ENCODE results near the gene TRIM42.

The TRIM42 gene

DNA sequence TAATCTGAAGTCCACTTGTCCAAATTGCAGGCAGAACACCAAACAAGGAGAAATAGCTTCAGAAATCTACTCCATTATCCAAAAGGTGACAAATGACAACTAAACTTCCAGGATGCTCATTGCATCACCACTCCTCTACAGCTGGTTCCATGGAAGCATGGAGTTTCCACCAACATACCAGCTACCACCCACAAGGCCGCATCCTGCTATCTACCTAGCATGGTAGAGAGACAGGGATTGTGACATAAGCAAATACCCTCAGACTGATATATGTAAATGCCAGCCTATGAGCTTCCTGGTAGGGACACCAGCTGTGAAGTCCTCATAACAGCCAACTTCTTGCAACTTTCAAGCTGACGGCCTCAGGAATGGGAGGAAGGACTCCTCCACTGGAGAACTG, at the start of gene TRIM42:
Gene TRIM42, plus strand, starts transcription at position 301 of the 400 bp plus-strand sequence. CDS start 166 bp downstream, outside the sequence.
- in situ Hi-C loops (cut with MboI; ENCODE audit: low sequenced_read_pairs), result no loop called here

- in situ Hi-C loops (cut with MboI; ENCODE audit: low sequenced_read_pairs), result no loop called here
Measured at GRCh38 chr3:140628606-140629005, 49.3 kb upstream of the TRIM42 start.

DNA sequence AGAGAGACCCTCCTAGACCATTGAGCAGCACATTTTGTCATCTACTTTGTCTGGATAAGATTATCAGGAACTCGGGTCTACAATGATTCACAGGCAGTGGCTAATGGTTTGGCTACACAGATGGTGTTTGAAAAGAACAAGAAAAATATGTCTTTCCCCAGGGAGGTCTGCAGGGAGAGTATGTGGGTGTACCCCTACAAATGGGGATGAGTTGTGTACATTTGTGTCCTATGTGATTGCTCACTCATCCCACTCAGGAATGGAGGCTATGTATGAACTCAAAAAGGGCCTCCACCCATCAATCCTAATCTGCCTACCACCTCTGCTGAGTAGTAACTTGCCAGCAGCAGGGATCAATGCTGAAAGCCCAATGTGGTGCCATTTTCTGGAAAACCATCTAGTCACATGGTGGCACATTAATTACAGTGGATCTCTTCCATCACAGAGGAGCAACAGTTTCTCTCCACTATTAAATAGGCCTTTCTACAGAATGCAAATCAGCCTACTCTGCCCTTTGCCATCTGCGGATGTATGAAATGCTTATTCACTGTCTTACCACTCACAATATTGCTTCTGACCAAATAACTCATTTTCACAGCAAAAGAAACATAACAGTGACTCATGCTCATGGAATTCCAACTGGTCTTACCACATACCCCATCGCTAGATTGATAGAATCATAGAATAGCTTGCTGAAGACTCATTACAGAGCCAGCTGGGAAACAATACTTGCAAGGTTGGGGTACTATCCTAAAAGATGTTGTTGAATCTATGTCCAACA, 48.3 kb upstream of the TRIM42 start:
- in situ Hi-C loops (cut with MboI; ENCODE audit: low sequenced_read_pairs), result no loop called here

GRCh38 chr3:140630366-140630765, 47.5 kb upstream of the TRIM42 start:
- in situ Hi-C loops (cut with MboI; ENCODE audit: low sequenced_read_pairs), result no loop called here

GRCh38 chr3:140630866-140631265, 47.0 kb upstream of the TRIM42 start:
- in situ Hi-C loops (cut with MboI; ENCODE audit: low sequenced_read_pairs), result no loop called here

- in situ Hi-C loops (cut with MboI; ENCODE audit: low sequenced_read_pairs), result no loop called here
Measured at GRCh38 chr3:140635276-140635675, 42.6 kb upstream of the TRIM42 start.

DNA sequence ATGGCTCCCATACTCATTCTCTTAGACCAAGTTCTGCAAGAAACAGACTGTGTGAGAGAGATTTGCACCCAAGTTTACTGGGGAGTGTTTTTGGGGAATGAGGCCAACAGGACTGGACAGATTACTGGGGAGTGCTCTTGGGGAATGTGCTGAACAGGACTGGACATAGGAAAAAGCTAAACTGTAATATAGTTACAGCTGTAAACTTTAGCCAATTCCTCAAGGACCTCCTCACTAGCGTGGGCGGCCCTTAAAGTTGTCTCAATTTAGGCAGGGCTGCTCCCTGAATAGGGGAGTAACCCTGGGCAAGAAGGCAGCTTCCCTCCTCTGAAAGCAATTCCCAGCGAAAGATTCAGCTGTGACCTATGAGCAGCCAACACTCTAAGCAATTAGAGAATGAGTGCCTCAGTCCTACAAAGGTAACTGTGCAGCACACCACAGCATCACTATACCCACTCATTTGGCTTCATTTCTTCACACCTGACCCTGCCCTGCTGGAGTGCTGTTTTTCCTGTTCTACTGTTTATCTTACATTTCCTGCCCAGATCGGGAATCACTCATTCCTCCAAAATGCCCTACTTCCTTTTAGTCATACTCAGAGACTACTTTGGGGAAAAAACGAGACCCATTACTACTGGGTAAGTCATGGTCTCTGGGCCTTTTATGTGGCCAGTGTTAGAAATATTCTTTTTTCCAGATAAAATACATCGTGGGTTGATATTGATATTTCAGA, 41.3 kb upstream of the TRIM42 start:
- in situ Hi-C loops (cut with MboI; ENCODE audit: low sequenced_read_pairs), result no loop called here

DNA sequence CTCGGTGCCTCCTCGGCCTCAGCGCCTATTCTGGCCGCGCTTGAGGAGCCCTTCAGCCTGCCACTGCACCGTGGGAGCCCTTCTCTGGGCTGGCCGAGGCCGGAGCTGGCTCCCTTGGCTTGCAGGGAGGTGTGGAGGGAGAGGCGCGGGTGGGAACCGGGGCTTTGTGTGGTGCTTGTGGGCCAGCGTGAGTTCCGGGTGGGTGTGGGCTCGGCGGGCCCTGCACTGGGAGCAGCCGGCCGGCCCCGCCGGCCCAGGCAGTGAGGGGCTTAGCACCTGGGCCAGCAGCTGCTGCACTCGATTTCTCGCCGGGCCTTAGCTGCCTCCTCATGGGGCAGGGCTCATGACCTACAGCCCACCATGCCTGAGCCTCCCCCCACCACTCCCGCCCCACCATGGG, 26.6 kb upstream of the TRIM42 start:
- in situ Hi-C loops (cut with MboI; ENCODE audit: low sequenced_read_pairs), result no loop called here

GRCh38 chr3:140655678-140656077, 22.2 kb upstream of the TRIM42 start:
- in situ Hi-C loops (cut with MboI; ENCODE audit: low sequenced_read_pairs), result no loop called here

DNA sequence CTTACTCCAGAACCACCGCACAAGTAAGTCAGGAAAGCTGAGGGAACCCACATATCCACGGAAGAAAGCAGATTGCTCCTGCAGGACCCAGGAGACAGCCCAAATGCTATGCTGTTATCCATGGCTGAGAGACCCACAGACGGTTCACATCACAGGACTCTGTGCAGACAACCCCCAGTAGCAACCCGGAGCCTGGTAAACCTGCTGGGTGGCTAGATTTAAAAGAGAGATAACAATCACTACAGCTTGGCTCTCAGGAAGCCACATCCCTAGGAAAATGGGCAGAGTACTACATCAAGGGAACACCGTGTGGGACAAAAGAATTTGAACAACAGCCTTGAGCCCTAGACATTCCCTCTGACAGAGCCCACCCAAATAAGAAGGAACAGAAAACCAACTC, 13.8 kb upstream of the TRIM42 start:
- in situ Hi-C loops (cut with MboI; ENCODE audit: low sequenced_read_pairs), result no loop called here

GRCh38 chr3:140682586-140682985, 4.7 kb downstream of the TRIM42 start:
- in situ Hi-C loops (cut with MboI; ENCODE audit: low sequenced_read_pairs), result no loop called here

GRCh38 chr3:140686128-140686527, 8.3 kb downstream of the TRIM42 start:
- in situ Hi-C loops (cut with MboI; ENCODE audit: low sequenced_read_pairs), result no loop called here

DNA sequence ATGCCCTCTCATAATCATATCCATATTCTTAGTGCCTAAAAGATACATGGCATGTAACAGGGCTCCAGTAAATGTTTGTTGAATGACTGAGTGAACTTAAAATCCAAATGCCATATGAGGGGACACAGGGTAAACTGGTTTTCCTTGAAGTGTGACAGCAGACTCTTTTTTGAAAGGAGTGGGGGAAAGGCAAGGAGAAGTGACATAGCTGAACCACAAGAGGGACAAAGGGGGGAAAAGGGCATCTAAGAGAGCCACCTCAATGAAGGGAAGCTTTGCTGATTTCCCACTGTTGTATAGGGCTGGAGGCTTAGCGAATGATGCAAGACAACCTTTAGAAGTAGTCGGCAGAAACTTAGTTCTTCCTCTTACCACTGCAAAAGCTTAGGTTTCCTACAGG, 9.1 kb downstream of the TRIM42 start:
- in situ Hi-C loops (cut with MboI; ENCODE audit: low sequenced_read_pairs), result no loop called here

DNA sequence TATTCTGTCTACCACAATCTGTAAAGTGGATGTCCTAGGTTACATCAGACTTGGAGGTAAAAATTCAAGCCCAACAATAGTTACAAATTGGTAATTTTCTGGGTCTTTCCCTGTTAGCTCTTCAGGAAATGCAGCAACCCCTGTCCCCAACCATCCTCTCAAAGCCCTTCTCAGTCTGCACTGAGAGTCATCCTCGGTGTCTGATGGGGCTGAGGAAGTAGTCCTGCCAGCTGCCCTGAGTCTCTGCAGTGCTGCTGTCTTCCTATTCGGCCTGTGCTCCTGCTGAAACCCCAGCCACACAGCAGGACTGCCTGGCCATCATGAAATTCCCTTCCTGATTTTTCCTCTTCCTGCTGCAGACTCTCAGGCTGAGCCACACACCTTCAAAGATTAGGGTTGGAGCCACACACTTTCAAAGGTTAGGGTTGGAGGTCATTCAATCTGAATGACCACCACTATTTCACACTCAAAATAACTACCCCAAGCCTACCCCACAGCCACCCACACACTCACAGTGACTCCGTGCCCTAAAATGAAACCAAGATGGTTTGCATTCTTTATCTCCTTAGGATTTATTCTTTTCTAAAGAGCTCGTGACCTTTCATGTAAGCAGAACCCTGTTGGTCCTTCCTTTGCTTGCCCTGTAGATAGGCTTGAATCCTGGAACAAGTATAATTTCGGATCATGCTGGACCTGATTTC, 17.6 kb downstream of the TRIM42 start:
- in situ Hi-C loops (cut with MboI; ENCODE audit: low sequenced_read_pairs), result no loop called here

- in situ Hi-C loops (cut with MboI; ENCODE audit: low sequenced_read_pairs), result no loop called here
Measured at GRCh38 chr3:140699516-140700231, 21.8 kb downstream of the TRIM42 start.

- in situ Hi-C loops (cut with MboI; ENCODE audit: low sequenced_read_pairs), result no loop called here
Measured at GRCh38 chr3:140702281-140702680, 24.4 kb downstream of the TRIM42 start.

GRCh38 chr3:140703496-140703895, 25.6 kb downstream of the TRIM42 start:
- in situ Hi-C loops (cut with MboI; ENCODE audit: low sequenced_read_pairs), result no loop called here

DNA sequence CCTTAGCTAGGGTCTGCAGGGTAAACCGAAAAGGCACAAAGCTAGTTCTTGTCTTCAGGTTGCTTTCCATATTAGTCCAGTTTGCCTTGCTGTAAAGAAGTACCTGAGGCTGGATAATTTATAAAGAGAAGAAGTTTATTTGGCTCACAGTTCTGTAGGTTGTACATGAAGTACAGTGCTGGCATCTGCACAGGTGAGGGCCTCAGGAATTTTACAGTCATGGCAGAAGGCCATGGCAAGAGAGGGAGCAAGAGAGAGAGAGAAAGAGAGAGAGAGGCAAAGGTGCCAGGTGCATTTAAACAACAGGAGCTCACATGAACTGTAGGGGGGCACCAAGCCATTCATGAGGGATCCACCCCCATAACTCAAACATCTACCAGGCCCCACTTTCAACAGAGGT, 26.9 kb downstream of the TRIM42 start:
- in situ Hi-C loops (cut with MboI; ENCODE audit: low sequenced_read_pairs), result no loop called here

DNA sequence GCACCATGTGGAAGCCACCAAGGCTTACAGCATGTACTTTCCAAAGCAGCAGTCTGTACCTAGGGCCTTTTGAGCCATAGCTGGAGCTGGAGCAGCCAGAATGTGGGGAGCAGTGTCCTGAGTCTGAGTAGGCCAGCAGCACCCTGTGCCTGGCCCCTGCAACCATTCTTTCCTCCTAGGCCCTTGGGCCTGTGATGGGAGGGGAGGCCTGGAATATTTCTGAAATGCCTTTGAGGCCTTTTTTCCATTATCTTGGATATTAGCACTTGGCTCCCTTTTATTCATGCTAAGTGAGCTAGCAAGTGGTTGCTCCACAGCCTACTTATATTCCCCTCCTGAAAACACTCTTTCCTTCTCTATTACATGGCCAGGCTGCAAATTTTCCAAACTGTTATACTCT, 28.1 kb downstream of the TRIM42 start:
- in situ Hi-C loops (cut with MboI; ENCODE audit: low sequenced_read_pairs), result no loop called here

DNA sequence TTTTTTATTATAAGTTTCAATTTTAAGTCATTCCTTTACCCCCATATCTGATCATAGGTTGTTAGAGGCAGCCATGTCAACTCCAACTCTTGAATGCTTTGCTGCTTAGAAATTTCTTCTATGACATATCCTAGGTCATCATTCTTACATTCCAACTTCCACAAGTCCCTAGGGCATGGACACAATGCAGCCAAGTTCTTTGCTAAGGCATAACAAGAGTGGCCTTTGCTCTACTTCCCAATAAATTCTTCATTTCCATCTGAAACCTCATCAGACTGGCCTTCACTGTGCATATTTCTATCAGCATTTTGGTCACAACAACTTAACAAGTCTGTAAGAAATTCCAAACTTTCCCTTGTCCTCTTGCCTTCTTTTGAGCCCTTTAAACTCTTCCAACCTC, 28.5 kb downstream of the TRIM42 start:
- in situ Hi-C loops (cut with MboI; ENCODE audit: low sequenced_read_pairs), result no loop called here

DNA sequence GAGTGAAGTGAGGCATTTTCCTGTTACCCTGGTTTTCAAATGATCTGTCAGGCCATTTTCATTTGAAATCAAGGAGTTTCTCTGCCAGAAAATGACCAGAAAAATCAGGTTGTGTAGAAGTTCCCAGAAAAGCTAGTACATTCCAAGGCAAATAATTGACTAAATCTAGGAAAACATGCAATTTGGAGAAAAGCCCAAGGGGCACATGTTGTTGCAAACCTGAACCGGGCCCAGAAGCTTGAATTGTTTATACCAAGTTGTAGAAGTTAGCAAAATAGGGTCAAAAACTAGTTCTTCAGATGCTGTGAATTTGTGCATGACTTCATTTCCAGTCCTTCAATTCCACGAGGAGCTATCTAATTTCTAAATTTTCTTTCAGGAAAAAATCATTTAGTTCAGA, 31.0 kb downstream of the TRIM42 start:
- in situ Hi-C loops (cut with MboI; ENCODE audit: low sequenced_read_pairs), result no loop called here

All from HL-60/S4 treated with retinoic acid at 250 ng/mL for 4 days and 3 days (cell line).